ES-I3 (cell line): ENCODE data around the gene TUBA3E.
"Not testable (repeated sequence)": the region's sequence is repeated elsewhere in the genome, so short reads cannot be mapped to it uniquely, and the experiment has no call there.

ENCODE experiments used
- H3K36me3 ChIP-seq: 2 replicates; pipeline ENCODE4 v1.6.1; 2013; ENCODE audit warnings: mild to moderate bottlenecking, low read length, control low read depth, moderate library complexity; ENCODE audit not compliant: insufficient read depth
- H3K4me1 ChIP-seq: 2 replicates; pipeline ENCODE4 v1.6.1; 2013; ENCODE audit warnings: mild to moderate bottlenecking, control low read depth, low read length; ENCODE audit not compliant: insufficient read depth
- H3K9ac ChIP-seq: 2 replicates; pipeline ENCODE4 v1.6.1; 2013; ENCODE audit warnings: low read depth, mild to moderate bottlenecking, low read length, moderate library complexity
- H3K9me3 ChIP-seq: 2 replicates; pipeline ENCODE4 v1.6.1; 2013; ENCODE audit warnings: mild to moderate bottlenecking, low read length, moderate library complexity; ENCODE audit not compliant: control insufficient read depth, insufficient read depth

Gene TUBA3E

DNA sequence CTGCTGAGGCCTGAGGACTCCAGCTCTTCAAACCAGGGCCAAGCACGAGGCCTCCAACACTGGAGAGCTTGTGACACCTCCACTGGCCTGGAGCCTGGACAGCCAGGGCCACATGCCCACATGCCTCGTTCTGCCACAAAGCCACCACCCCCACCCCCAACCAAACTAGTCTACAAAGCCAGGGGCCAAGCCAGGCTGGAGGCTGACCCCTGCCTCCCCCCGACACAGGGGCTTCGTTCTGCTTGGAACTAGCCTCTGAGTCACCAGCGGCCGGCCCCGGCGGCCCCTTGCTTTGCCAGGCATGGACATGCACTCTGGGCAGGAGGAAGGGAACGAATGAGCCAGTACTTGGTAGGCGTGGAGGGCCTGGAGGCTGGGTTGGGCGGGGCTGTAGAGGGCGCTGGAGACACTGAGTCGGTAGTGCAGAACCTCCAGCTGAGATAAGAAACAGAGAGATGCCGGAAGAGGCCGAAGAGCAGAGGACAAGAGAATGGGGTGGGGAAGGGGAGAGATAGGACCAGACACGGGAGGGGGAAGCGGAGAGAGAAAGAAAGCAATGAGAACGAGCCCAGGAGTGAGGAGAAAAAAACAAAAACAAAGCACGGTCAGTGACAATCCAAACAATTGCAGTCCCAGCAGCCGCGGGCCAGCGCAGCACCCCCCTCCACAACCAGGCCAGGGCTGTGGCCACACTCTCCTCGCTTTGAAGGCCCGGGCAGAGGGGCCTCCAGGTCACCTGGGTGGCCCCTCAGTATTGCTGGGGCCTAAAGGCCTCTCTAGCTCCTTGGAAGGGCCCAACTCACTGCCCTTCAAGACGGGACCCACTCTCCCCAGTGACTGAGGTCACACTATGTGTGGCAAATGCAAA, 37.2 kb downstream of the TUBA3E start:
- H3K4me1 ChIP-seq, H3K9me3 ChIP-seq, H3K9ac ChIP-seq, H3K36me3 ChIP-seq: not testable (repeated sequence)

DNA sequence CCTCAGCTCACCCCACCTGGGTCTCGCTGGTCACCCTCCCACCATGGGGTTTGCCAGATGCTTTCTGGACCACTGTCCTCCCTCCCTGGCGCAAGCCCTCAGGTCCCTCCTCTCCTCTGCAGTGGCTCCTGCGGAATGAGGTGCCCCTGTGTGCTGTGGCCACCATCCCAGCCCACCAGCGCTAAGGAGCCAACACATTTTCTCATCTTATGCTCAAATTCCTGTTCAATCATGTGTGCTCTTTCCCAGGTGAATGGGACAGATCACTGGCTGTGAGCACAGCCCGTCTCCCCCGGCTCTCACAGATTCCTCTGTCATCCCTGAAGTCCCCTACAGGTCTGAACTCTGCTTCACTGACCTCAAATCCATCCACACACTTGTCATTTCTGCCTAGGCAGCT, 38.1 kb downstream of the TUBA3E start:
- no peak overlapping the region for H3K9ac ChIP-seq
- H3K36me3 ChIP-seq, result peaks cover 4% of the 10 kb centered on the region
- no peaks in the 10 kb centered on the region for H3K9me3 ChIP-seq
- H3K4me1 ChIP-seq, result no peaks in the 10 kb centered on the region

DNA sequence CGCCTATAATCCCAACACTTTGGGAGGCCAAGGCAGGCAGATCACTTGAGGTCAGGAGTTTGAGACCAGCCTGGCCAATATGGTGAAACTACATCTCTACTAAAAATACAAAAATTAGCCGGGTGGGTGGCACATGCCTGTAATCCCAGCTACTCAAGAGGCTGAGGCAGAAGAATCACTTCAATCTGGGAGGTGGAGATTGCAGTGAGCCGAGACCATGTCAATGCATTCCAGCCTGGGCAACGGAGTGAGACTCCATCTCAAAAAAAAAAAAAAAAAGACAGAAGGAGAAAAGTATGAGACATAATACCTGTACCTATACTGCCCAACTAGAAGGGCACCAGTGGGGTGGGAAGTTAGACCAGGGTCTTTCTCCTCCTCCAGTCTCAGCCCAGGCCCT, 38.9 kb downstream of the TUBA3E start:
- not testable (repeated sequence) for H3K9ac ChIP-seq, H3K4me1 ChIP-seq, H3K9me3 ChIP-seq, H3K36me3 ChIP-seq

DNA sequence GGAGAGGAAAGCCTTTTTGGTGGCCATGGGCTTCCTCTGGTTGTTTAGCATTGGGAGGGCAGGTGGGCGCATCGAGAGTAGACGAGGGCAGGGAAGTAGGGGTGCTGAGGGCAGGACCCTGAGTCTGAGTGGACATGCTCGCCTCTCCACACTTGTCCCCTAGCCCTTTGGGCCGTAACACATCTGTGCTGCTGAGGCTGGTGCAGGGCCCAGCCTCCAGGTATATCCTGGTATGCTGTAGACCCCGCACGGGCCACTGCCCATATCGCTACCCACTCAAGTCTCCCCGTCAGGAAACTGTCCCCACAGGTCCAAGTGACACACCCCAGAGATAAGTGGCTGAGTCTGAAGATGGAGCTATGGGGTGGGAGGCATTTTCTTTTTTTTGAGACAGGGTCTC, 39.6 kb downstream of the TUBA3E start:
- no peaks in the 10 kb centered on the region for H3K36me3 ChIP-seq
- H3K9me3 ChIP-seq, result no peaks in the 10 kb centered on the region
- no peak overlapping the region for H3K9ac ChIP-seq
- no peaks in the 10 kb centered on the region for H3K4me1 ChIP-seq

DNA sequence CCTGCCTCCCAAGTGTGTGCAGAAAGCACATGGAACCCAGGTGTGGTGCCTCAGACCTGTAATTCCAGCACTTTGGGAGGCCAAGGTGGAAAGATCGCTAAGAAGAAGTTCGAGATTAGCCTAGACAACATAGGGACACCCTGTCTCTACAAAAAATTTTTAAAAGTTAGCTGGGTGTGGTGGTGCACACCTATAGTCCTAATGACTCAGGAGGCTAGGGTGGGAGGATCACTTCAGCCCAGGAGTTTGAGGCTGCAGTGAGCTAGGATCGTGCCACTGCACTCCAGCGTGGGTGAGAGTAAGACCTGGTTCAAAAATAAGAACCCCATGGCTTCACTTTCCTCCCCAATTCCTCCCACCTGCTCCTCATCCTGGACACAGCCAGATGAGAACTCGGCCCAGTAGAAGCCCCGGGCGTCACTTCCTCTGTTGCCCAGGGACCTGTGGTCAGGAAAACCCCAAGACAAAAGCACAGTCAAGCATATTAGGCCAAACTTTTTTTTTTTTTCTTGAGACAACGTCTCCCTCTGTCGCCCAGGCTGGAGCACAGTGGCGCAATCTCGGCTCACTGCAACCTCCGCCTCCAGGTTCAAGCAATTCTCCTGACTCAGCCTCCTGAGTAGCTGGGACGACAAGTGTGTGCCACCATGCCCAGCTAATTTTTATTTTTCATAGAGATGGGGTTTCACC, 40.3 kb downstream of the TUBA3E start:
- H3K9me3 ChIP-seq, H3K9ac ChIP-seq, H3K36me3 ChIP-seq, H3K4me1 ChIP-seq: not testable (repeated sequence)

DNA sequence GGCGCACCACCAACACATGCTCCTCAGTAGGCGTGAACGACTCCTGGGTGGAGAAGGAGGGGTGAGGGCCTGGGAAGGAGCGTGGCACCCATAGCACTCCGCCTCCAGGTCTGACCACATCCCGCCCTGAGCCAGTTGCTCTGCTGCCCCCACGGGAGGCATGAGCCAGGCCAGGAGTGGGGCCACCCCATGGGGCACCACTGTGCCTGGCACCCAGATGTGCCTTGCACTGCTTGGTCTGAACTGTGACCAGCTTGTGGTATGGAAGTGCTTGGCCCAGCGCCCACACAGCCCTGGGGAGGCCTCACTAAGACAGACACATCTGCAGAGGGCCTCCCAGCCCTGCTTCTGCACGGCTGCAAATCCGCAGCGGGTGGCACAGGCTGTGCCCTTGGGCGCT, 40.9 kb downstream of the TUBA3E start:
- H3K36me3 ChIP-seq, H3K9me3 ChIP-seq, H3K9ac ChIP-seq, H3K4me1 ChIP-seq: not testable (repeated sequence)

DNA sequence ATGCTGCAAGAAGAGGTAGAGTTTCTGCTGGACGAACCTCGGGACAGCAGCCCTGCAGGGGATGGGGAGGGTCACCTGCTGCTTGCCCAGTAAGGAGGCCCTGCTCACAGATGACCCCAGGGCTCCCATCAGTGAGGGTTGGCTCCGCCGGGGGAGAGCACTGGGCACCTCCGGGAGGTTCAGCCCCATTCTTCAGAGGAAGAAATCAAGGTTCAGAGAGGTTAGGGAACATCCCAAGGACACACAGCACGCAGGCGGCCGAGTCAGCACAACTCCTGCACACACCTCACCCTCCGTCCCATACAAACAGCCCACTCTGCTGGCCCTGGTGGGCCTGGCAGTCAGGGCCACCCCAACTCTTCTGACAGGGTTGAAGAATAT, 41.6 kb downstream of the TUBA3E start:
- no peaks in the 10 kb centered on the region for H3K36me3 ChIP-seq
- no peak overlapping the region for H3K9ac ChIP-seq
- H3K9me3 ChIP-seq, result no peaks in the 10 kb centered on the region
- no peaks in the 10 kb centered on the region for H3K4me1 ChIP-seq

DNA sequence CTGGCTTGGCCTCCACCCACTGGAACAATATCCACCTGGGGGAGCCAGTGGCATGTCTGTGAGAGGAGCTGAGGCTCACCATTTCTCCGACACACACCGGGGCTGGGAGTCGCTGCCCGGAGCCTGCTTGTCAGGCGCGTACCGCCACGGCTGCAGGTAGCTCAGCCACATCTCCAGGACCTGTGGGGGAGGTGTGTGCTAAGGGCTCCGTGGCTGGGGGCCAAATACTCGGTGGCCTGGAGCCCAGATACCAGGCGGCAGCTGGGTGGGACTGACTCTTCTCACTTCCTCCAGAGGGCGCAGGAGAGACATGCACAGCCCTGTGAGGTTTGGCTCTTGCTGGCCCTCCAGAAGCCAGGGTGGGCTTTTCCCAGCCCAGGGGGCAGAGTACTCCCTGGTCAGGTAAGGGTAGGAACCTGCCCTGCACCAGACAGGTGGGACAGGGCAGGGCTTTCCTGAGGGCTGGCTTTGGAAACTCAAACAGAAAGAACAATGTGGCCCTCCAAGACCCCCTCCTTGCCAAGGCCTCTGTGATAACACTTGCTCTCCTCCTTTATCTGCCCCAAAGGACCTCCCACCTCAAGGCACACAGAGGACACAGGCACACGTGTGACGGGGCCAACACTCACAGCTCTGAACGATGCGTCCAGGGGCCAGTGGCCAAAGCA, 42.1 kb downstream of the TUBA3E start:
- not testable (repeated sequence) for H3K36me3 ChIP-seq, H3K4me1 ChIP-seq, H3K9me3 ChIP-seq, H3K9ac ChIP-seq

DNA sequence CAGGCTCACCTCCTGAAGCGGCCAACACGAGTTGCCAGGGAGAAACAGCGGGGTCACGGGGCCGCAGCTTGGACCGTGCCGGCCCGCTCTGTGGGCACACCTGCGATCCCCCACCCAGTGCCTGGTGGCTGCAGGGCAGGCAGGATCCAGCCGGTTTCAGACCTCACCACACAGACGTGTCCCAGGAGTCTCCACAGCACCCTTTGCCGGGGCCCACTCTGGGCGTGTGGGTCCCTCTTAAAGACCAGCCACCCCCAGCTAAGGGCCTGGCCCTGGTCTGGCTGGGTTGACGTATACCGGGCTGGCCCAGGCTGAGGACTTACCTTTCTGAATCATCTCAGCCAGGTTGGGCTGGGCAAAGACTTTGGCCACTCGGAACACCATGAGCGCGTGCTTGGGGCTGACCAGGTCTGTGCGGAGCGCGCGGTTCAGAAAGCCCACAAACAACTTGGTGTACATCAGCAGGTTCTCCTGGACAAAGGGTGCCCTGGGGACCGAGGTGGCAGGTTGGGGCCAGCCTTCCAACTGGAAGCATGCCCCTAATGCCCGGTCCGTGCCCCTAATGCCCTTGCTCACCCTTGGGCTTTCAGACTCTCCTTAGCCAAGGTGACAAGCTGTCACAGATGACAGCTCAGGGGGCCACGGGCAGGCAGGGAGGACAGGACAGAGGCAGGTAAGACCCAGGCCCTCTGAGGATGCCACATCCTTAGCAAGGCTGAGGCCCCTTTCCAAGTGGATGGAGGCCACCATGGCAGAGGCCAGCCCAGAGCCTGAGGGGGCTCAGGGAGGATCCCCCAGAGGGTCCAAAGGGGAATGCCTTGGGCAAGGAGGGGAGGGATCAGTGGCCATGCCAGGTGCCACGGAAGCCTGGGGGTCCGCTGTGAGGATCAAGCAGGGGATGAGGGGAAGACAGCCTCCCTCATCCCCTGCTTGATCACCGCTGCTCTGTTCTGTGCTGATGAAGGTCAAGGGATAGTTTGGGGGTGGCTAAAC, 43.2 kb downstream of the TUBA3E start:
- Histone ChIP-seq H3K9me3 (no peaks in the 10 kb centered on the region), H3K36me3 (no peaks in the 10 kb centered on the region), H3K4me1 (no peaks in the 10 kb centered on the region), H3K9ac (no peak overlapping the region)

DNA sequence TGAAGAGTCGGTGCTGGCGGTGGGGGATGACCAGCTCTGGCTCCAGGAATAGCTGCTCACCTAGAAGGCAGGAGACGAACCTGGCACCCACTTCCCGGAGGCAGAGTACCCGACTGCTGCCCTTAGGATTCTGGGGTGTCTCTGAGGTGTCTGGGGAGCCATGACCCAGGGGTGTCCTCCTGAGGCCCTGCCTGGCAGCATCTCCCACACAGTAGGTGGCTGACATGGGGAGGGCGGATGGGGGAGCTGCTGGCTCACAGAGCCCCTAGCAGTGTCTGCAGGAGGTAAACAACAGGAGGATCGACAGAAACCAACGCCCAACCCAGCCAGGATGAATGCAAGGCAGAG, 43.8 kb downstream of the TUBA3E start:
- H3K9me3 ChIP-seq, H3K36me3 ChIP-seq, H3K4me1 ChIP-seq, H3K9ac ChIP-seq: not testable (repeated sequence)

DNA sequence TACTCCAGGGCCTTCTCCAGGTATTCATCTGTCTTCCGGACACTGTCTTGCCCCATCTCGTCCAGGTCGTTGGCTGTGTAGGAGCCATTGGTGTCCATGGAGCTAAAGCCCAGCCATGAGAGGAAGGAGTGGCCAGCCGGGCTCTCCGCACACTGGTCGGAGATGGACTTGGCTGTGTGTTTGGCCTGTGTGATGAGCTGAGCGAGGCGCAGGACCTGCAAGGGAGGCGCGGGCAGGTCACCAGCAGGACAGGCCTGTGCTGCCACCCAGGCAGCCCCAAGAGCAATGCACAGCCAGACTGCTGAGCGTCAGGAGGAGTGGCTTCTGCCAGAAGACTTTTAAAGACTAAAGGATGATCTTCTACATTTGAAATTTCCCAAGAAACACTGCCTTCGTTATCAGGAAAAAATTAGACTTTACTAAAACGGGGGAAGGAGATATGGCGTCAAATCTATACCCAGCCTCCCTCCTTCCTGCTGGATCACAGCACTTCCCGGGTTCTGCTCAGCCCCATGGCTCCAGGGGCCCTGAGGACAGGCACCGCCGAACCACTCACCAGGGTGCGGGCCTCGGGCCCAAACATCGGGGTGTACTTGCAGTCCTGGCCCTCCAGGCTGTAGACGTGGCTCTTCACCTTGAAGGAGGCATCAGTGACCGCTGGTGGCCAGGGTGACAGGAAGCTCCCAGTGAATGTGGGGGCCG, 44.4 kb downstream of the TUBA3E start:
- H3K36me3 ChIP-seq, H3K9ac ChIP-seq, H3K9me3 ChIP-seq, H3K4me1 ChIP-seq: not testable (repeated sequence)

DNA sequence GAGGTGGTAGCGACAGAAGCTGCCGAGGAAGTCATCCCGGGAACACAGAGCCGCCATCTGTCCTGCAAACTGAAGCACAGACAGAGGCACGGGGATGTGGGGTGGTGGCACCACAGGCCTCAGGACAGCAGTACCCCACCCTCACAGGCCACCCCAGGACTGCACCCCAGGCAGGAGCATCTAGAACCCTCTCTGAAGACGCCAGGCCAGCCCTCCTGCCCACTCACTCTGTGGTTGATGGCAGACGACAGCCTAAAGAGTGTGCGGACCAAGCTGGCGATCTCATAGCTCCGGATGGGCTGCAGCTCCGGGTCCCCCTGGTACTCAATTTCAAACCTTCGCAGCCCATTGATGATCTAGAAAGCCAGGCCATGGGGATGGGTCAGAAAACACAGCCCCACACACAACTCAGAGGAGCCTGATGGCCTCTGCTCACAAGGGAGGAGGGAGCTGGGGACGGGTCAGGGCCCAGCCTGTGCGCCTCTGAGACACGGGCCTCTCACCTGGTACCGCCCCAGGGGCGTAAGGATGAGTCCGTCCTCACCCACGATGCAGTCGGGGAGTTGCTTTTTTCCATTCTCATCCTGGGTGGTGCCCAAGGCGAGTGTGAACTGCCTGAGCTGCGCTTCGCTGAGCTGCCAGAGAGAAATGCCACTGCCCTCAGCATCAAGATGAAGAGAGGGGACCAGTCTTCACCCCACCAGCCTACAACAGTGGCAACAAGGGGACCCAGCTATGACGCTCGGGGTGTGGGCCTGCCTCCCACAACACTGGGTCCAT, 45.2 kb downstream of the TUBA3E start:
- Histone ChIP-seq H3K36me3 (no peaks in the 10 kb centered on the region), H3K9me3 (no peaks in the 10 kb centered on the region), H3K4me1 (no peaks in the 10 kb centered on the region), H3K9ac (no peak overlapping the region)

DNA sequence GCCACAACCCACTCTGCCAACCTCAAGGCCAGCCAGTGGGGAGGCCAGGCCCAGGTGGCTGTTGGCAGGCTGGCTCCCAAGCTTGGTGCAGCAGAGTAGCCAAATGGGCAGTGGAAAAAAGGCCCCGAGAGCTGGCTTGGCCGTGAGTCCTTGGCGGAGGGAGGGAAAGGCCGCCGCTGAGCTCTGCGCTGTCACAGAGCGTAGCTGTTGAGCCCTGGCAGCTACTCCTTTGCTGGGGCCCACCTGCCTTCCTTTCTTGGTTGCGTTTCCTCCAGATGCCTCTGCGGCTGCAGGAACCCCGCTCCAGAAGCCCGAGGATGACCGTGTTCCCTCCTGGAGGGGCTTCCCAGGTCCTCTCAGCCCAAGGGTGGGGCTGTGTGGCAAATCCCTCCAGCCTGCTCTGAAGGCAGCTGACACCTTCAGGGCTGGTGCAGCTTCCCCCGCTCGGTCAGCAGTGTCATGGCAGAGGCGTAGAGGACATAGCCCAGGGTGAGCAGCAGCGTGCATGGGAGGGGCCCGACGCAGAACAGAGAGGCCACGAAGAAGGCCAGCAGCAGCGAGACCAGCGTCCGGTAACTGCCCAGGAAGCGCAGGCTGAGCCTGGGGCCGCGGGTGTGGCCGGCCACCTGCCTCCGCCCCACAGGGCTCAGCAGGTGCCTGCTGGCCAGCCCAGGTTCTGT, 46.0 kb downstream of the TUBA3E start:
- H3K9ac ChIP-seq, H3K4me1 ChIP-seq, H3K36me3 ChIP-seq, H3K9me3 ChIP-seq: not testable (repeated sequence)
